Measurements from ENCODE around the gene CYP8B1.

DNA sequence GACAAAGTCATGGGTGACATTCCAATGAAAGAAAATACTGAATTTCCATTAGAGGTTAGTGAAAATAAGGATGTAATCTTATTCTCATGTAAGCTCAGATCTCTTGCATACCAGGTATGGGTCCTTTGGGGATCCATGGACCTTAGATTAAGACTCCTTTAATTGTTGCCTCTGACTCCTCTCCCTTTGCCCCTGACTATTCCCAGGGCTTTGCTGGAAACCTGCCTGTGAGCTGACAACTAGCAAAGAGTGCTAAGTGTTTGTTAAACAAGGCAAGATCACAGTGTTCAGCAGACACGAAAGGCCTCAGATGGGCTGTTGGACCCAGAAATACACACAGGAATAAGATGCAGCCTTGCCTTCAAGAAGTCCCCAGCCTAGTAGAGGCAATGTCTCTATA, 34.3 kb downstream of the CYP8B1 start:
- TF ChIP-seq, protein P1, sequence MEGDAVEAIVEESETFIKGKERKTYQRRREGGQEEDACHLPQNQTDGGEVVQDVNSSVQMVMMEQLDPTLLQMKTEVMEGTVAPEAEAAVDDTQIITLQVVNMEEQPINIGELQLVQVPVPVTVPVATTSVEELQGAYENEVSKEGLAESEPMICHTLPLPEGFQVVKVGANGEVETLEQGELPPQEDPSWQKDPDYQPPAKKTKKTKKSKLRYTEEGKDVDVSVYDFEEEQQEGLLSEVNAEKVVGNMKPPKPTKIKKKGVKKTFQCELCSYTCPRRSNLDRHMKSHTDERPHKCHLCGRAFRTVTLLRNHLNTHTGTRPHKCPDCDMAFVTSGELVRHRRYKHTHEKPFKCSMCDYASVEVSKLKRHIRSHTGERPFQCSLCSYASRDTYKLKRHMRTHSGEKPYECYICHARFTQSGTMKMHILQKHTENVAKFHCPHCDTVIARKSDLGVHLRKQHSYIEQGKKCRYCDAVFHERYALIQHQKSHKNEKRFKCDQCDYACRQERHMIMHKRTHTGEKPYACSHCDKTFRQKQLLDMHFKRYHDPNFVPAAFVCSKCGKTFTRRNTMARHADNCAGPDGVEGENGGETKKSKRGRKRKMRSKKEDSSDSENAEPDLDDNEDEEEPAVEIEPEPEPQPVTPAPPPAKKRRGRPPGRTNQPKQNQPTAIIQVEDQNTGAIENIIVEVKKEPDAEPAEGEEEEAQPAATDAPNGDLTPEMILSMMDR (conservative IDR thresholded peaks at IDR 0.05; ENCODE audit: low read depth in 2 of 2), result no peak
- TF ChIP-seq POLR2AphosphoS5 (IDR thresholded peaks at IDR 0.05; ENCODE audit: low read depth), result no peak
- TF ChIP-seq, protein P2, sequence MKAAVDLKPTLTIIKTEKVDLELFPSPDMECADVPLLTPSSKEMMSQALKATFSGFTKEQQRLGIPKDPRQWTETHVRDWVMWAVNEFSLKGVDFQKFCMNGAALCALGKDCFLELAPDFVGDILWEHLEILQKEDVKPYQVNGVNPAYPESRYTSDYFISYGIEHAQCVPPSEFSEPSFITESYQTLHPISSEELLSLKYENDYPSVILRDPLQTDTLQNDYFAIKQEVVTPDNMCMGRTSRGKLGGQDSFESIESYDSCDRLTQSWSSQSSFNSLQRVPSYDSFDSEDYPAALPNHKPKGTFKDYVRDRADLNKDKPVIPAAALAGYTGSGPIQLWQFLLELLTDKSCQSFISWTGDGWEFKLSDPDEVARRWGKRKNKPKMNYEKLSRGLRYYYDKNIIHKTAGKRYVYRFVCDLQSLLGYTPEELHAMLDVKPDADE (IDR thresholded peaks at IDR 0.05), result no peak
- TF ChIP-seq CREB1 (CRISPR knock-in tag; IDR thresholded peaks at IDR 0.05; ENCODE audit: low read depth), result no peak
- TF ChIP-seq ZNF114 (CRISPR knock-in tag; IDR thresholded peaks at IDR 0.05), result no peak
- TF ChIP-seq EZH2phosphoT487 (IDR thresholded peaks at IDR 0.05; ENCODE audit: unreplicated experiment), result no peak
- TF ChIP-seq EZH2 (IDR thresholded peaks at IDR 0.05; ENCODE audit: low read depth, unreplicated experiment), result no peak
- TF ChIP-seq, protein P3, sequence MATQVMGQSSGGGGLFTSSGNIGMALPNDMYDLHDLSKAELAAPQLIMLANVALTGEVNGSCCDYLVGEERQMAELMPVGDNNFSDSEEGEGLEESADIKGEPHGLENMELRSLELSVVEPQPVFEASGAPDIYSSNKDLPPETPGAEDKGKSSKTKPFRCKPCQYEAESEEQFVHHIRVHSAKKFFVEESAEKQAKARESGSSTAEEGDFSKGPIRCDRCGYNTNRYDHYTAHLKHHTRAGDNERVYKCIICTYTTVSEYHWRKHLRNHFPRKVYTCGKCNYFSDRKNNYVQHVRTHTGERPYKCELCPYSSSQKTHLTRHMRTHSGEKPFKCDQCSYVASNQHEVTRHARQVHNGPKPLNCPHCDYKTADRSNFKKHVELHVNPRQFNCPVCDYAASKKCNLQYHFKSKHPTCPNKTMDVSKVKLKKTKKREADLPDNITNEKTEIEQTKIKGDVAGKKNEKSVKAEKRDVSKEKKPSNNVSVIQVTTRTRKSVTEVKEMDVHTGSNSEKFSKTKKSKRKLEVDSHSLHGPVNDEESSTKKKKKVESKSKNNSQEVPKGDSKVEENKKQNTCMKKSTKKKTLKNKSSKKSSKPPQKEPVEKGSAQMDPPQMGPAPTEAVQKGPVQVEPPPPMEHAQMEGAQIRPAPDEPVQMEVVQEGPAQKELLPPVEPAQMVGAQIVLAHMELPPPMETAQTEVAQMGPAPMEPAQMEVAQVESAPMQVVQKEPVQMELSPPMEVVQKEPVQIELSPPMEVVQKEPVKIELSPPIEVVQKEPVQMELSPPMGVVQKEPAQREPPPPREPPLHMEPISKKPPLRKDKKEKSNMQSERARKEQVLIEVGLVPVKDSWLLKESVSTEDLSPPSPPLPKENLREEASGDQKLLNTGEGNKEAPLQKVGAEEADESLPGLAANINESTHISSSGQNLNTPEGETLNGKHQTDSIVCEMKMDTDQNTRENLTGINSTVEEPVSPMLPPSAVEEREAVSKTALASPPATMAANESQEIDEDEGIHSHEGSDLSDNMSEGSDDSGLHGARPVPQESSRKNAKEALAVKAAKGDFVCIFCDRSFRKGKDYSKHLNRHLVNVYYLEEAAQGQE (IDR thresholded peaks at IDR 0.05; ENCODE audit: unreplicated experiment), result no peak
- TF ChIP-seq NANOG (IDR thresholded peaks at IDR 0.05; ENCODE audit: borderline replicate concordance), result no peak

All from GM23338 (cell line).